HG03469 (cell line): ENCODE data around the gene RAB34.

Source experiments
- ATAC-seq: cut with Tn5 transposase; IDR thresholded peaks from one replicate; pipeline ENCODE4 v1.9.1; 2021; ENCODE audit warnings: mild to moderate bottlenecking, moderate library complexity, moderate number of reproducible peaks; ENCODE audit not compliant: unreplicated experiment

RAB34 gene

GRCh38 chr17:28717578-28718332, at the start of gene RAB34:
TSS of gene RAB34 (minus strand) at chr17:28717868. CDS start at chr17:28717266, 602 bp downstream.
- no peak for ATAC-seq

DNA sequence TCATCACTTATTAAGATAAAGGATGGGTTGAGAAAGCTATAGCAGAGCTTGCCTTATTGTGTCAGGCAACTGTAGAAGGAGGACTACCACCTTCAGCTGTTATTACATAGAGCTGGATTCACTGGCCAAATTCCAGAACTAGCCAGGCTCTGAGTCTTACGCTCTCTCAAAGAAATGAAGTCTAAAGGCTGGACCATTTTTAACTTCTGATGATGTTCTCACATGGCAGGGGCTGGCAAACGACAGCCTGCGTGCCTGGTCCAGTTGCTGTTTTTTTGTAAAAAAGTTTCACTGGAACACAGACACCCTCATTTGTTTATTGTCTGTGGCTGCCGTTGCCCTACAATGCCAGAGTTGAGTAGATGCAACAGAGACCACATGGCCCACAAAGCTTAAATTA, 47.4 kb upstream of the RAB34 start:
- ATAC-seq = no peak

DNA sequence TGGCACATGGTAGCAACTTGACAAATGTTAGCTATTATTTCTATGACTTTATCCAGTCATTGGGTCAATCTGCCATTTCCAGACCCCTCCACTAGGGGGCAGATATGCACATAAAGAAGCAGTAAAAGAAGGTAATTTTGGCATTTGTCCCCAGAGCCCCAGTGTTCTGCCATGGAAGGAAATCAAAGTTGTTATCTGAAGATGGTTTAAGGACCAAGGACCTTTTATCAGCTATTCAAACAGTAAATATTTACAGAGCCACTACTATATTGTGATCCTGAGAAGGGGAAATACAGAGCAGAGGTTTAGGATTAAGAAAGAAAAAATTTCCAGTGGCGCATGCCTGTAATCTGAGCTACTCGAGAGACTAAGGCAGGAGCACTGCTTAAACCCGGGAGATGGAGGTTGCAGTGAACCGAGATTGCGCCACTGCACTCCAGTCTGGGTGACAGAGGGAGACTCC, 46.2 kb upstream of the RAB34 start:
- no peak for ATAC-seq

DNA sequence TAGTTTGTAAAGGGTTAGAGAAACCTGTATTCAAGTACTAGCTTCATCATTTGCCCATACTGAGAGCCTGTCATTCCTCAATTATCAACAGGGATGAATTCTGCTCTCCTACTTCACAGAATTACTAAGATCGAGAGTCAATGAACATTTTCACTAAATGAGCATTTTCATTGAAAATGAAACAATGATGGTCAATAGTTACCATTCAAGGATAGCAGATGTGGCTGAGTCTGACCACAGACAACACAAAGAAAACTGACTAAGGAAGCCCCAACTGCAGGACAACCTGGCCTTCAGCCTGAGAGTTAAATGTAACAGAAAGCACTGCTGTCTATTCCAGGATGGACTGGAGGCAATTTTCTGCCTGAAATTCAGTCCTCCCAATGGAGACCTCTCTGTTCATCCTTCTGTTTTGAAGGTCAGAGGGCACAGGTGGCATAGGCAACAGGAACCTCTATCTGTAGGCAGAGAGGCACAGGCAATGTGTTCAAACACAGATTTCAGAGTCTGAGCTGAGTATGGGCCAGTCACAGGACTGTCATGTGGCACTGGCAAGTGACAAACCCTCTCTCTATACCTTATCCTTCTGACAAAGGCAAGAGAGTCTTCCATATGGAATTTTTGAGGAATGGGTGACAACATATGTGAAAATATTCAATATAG, 45.6 kb upstream of the RAB34 start:
- no peak for ATAC-seq

DNA sequence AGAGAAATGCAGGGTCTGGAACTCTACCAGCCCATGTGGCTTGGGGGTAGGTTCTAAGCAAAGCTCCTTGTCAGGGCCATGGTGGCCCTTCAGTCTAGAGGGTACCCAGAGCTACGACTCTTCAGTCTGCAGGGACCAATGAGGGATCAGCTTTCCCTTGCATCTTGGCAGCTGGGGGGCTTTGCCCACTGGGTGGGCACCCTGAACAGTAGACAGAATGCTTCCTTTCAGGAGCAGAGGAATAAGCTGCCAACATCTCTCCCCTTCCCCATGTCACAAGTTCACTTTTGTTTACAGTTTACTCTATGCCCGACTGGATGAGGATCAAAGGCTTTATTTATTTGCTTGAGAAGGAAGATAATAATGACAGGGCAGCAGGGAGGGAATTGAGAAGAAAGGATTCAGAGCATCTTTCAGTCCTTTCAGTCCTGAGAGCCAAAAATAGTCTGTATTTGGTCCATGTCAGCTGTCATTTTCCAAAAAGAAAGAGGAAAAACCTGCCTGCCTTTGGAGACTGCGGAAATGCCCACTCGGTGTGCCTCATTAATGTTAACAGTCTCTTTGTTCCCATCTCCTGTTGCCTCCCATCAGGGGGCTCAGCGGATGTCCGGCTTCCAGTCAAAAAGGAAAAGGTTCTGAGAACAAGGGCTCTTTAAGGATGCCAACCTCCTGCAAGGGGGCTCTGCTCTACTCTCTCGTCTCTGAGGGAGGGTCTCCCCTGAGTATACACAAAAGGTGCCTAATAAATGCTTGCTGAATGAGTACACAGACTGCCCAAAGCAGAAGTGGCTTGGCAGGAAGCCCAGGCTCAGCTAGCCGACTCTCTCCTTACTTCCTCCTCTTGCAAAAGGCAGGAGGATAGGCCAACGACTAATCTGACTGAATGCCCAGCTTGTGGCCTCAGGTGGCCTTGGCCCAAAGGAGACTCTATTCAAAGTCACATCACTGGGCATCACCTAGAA, 43.2 kb upstream of the RAB34 start:
- no peak for ATAC-seq

DNA sequence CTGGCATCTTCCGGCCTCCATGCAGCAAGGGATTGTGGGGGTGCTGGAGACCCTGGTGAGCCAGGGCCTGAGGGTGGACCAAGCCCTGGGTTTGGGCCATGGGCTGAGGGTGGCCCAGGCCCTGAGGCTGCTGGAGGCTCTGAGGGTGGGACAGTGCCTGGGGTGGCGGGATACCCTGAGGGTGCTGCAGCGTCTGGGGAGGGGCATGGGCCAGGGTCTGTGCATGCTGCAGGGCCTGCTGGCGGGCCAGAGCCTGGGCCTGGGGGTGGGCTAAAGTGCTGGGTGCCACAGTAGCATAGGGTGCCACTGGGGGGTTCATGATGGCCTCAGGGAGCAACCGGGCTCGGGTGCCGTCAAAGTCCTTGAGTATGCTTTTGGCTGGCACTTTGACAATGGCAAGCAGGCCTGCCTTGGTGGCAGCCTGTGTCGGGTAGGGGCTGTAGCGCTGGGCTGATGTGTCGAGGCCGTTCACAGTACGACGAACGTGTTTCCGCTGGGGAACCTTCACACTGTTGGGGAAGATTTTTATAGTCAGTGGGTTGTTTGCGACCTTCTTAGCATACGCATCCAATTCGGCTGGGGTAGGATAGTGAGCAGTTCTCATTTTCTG, 41.7 kb upstream of the RAB34 start:
- no peak for ATAC-seq

- no peak for ATAC-seq
These were observed 40.9 kb upstream of the RAB34 start for GRCh38 chr17:28758411-28759121.

DNA sequence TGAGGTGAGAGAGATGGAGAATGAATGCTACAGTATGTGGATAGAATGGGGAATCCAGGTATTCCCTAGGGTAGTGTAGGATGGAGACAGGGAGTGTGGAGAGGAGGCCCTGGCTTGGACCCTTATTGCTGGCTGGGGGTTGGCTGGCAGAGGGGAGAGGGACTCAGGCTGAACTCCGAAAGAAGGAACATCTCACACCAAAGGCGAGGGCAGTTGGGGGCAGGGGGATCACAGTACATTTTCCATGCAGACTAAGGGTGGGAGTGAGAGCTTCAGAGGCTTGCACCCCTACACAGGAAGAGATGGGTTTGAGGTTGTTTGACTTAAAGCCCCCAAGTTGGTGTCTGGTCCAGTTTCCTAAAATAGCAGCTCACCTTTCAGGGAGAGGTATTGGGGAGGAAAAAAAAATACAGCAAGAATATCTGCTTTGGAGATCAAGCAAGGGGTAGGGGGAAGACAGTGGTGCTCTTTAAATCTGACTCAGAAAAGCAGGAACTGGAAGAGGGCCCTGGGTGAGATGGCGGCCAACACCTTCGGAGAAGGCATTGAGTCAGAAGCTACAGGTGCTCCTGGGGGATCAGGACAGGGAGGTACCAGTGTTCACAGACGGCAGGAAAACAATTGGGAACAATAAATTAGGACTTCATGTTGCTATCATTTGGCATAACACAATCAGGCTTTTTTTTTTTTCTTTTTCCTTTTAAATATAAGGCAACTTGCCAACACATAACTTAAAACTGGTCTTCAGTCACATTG, 38.6 kb upstream of the RAB34 start:
- no peak for ATAC-seq

DNA sequence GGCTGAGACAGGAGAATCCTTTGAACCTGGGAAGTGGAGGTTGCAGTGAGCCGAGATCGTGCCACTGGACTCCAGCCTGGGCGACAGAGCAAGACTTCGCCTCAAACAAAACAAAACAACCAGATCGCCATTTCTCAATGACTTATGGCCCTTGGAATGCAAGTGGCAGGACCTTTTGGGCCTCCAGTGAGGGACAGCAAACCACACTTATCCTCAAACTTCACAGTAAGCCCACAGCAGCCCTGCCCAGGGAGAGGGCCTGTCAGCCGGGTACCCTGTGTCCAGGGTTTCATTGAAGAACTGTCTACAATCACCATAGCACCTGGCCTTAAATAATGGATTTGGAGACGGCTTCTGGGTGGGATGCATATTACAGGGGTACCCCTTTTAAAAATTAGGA, 37.8 kb upstream of the RAB34 start:
- ATAC-seq = no peak

GRCh38 chr17:28751600-28752366, 34.1 kb upstream of the RAB34 start:
- ATAC-seq = no peak

DNA sequence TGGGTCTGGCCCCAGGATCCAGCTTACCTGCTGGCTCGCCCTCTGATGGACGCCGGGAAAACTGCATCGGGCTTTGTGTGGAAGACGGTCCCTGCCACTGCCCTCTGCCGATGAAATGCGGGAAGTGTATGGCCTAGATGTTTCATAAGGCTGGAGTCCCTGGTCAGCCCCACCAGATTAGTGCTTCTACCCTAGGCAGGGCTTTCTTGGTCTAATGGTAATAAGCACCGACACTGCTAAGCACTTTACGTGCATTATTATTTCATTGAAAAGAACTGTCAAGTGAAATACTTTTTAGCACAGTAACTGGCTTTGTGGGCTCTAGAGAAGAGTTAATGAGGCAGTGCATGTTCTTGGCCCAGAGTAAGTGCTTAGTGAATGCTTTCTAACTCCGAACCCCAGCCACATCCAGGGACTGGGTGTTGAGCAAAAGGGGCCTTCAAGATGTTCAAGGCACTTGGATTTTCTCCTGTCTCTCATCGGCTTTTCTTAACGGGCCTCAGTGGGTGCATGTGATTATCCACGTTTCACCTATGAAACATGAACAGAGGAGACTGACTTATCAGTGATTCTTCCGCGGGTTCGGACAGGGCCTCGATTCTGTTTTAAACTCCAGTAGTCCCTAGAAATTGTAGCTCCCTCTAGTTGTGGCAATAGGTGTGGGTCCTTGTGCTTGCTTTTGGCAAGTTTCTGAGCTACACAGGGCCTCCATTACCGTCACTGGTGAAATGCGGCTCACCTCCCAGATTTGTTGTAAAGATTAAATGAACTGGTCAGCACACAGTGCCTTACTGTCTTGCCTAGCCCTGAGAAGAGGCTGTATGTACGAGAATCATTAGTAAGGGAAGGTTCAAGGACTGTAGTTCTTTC, 32.7 kb upstream of the RAB34 start:
- no peak for ATAC-seq

GRCh38 chr17:28749516-28750177, 32.0 kb upstream of the RAB34 start:
- no peak for ATAC-seq

DNA sequence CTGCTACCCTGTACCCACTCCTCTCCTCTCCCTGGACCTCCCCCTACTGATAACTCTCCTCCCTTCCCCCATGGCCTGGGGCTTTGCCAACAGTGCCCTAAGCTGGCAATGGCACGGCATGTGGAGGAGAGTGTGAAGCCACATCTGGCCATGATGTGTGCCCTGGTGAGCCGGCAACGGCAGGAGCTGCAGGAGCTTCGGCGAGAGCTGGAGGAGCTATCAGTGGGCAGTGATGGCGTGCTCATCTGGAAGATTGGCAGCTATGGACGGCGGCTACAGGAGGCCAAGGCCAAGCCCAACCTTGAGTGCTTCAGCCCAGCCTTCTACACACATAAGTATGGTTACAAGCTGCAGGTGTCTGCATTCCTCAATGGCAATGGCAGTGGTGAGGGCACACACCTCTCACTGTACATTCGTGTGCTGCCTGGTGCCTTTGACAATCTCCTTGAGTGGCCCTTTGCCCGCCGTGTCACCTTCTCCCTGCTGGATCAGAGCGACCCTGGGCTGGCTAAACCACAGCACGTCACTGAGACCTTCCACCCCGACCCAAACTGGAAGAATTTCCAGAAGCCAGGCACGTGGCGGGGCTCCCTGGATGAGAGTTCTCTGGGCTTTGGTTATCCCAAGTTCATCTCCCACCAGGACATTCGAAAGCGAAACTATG, 31.3 kb upstream of the RAB34 start:
- ATAC-seq = no peak

DNA sequence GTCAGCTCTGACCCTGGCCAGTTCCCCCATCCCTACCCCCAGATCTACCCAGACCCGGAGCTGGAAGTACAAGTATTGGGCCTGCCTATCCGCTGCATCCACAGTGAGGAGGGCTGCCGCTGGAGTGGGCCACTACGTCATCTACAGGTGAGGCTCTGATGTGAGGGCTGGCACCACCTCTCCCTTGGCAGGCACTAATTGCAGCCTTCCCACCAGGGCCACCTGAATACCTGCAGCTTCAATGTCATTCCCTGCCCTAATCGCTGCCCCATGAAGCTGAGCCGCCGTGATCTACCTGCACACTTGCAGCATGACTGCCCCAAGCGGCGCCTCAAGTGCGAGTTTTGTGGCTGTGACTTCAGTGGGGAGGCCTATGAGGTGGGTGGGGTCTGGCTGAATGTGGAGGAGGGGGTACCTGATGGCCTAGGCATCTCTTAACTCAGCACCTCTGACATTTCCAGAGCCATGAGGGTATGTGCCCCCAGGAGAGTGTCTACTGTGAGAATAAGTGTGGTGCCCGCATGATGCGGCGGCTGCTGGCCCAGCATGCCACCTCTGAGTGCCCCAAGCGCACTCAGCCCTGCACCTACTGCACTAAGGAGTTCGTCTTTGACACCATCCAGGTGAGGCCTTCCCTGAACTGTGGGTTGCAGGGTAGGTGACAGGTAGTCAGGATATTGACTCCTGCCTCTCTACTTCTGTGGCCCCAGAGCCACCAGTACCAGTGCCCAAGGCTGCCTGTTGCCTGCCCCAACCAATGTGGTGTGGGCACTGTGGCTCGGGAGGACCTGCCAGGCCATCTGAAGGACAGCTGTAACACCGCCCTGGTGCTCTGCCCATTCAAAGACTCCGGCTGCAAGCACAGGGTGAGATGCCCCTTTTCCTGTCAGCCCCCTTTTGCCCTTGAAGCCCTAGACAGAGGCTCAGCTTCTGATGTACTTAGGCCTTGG, 30.4 kb upstream of the RAB34 start:
- ATAC-seq = no peak

- ATAC-seq = no peak
These were observed 29.5 kb upstream of the RAB34 start for GRCh38 chr17:28747051-28747691.
